Measurements from ENCODE around the gene TCEA2.

DNA sequence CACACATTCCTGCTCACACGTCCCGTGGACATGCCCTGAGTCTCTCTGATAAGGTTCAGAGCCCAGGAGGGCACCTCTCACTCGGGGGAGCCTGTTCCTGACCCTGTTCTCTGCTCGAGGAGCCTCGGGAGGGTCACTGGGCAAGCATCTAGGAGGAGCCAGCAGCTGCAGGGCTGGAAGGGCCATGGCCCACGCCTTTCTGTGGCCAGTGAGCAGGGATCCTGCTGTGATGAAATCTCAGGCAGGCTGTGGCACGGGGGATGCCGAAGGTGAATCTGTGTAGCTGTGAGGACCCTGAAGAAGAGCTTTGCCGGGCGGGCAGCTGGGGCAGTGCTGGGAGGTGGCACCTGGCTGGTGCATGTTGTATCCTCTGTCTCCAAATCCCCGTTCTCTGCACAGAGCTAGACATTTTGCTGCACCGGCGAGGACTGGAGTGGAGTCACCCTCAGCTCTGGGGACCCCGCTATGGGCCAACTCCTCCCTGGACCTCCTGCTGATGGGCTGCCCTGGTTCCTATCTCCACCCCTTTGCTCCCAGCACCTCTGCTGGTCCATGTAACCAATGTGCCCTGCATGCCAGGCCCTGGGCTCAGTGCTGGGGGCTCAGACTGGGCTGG, 51.5 kb downstream of the TCEA2 start:
- TF ChIP-seq, protein P1, sequence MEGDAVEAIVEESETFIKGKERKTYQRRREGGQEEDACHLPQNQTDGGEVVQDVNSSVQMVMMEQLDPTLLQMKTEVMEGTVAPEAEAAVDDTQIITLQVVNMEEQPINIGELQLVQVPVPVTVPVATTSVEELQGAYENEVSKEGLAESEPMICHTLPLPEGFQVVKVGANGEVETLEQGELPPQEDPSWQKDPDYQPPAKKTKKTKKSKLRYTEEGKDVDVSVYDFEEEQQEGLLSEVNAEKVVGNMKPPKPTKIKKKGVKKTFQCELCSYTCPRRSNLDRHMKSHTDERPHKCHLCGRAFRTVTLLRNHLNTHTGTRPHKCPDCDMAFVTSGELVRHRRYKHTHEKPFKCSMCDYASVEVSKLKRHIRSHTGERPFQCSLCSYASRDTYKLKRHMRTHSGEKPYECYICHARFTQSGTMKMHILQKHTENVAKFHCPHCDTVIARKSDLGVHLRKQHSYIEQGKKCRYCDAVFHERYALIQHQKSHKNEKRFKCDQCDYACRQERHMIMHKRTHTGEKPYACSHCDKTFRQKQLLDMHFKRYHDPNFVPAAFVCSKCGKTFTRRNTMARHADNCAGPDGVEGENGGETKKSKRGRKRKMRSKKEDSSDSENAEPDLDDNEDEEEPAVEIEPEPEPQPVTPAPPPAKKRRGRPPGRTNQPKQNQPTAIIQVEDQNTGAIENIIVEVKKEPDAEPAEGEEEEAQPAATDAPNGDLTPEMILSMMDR (IDR thresholded peaks at IDR 0.05): no peak
- TF ChIP-seq POLR2AphosphoS5 (IDR thresholded peaks at IDR 0.05; ENCODE audit: insufficient read depth in 1 of 2, low read depth in 1 of 2) (no peak), POLR2A (IDR thresholded peaks at IDR 0.05) (no peak)
